ENCODE data around the gene TECPR1.
A peak's percentile ranks its signal among the peaks of the same experiment; 100 is the strongest.

The TECPR1 gene, protein sequence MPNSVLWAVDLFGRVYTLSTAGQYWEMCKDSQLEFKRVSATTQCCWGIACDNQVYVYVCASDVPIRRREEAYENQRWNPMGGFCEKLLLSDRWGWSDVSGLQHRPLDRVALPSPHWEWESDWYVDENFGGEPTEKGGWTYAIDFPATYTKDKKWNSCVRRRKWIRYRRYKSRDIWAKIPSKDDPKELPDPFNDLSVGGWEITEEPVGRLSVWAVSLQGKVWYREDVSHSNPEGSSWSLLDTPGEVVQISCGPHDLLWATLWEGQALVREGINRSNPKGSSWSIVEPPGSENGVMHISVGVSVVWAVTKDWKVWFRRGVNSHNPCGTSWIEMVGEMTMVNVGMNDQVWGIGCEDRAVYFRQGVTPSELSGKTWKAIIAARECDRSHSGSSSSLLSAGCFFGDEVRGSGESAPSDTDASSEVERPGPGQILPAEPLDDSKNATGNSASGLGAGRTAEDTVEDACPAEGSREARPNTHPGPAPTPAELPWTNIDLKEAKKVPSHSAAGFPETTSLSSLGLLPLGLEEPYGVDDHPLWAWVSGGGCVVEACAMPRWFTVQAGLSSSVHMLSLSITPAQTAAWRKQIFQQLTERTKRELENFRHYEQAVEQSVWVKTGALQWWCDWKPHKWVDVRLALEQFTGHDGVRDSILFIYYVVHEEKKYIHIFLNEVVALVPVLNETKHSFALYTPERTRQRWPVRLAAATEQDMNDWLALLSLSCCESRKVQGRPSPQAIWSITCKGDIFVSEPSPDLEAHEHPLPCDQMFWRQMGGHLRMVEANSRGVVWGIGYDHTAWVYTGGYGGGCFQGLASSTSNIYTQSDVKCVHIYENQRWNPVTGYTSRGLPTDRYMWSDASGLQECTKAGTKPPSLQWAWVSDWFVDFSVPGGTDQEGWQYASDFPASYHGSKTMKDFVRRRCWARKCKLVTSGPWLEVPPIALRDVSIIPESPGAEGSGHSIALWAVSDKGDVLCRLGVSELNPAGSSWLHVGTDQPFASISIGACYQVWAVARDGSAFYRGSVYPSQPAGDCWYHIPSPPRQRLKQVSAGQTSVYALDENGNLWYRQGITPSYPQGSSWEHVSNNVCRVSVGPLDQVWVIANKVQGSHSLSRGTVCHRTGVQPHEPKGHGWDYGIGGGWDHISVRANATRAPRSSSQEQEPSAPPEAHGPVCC

DNA sequence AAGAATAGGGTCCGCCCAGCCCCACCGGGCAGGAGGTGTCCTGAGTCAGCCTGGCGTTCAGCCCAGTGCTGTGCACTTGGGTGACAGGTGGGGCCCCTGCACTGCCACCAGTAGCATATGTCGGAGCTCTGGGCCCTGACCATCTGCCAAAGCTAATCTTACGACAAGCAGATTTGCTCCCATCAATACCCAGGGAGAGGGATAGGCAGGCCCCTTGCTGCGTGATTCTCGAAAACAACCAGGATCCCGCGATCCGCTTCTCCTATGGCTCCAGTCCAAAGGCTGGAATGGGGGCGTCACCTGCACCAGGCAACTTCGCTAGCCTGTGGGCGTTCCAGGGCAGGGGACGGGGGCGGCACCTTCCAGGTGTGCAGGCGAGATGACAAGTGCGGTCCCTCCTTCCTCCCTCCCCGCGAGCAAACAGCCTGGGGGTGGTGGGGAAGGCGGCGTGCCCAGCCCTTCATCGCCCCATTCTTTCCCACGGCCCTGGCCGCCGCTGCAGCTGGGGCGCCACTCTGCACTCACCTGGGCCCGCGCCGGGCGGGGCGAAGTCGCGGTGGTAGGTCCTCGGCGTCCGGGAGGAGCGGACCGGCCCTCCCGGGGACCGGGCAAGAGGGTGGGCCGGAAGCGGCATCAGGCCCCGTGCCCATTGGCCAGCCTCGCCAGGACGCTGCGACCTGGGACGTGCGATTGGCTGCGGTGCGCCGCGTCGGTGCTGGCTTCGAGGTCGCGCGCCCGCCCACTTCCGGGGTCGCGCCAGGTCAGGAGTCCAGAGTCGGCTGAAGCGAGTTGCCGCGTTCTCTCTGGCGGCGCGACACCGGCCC lies at the start of gene TECPR1:
Gene TECPR1 (minus strand): TSS at position 632 of the 824 bp plus-strand sequence. CDS start 6,086 bp downstream, outside the sequence.
- ChIA-PET POLR2A (no interaction called here), CTCF (interaction anchor here (0.5 to 1.1 kb wide), 3 partner anchors 10 to 272 kb away, joined by 3 to 4 read pairs (median 3); no protein-coding TSS in a partner anchor)
- Histone ChIP-seq H3K4me1 (ENCODE audit: control insufficient read depth, insufficient read depth, low read length) (peaks cover 2% of the 10 kb centered on the region; the same call in 1 of the 2 replicates), H3K36me3 (ENCODE audit: control insufficient read depth in 2 of 2, insufficient read depth in 1 of 2, low read length in 2 of 2) (peaks cover 4 to 9% of the 10 kb centered on the region in 2 experiments), H3K9me3 (ENCODE audit: control insufficient read depth, insufficient read depth, low read depth, low read length) (no peaks in the 10 kb centered on the region), H3K27ac (ENCODE audit: extremely low read depth, low read depth, low read length) (peak within 1 kb of the TSS; percentile 67), H3K4me3 (ENCODE audit: low read depth, low read length) (peak within 1 kb of the TSS; percentile 92)
- TF ChIP-seq, protein P1, sequence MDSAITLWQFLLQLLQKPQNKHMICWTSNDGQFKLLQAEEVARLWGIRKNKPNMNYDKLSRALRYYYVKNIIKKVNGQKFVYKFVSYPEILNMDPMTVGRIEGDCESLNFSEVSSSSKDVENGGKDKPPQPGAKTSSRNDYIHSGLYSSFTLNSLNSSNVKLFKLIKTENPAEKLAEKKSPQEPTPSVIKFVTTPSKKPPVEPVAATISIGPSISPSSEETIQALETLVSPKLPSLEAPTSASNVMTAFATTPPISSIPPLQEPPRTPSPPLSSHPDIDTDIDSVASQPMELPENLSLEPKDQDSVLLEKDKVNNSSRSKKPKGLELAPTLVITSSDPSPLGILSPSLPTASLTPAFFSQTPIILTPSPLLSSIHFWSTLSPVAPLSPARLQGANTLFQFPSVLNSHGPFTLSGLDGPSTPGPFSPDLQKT (IDR thresholded peaks at IDR 0.05; ENCODE audit: borderline replicate concordance, low read depth, low read length), result peak; percentile 93
- TF ChIP-seq GLI4 (tag by site-specific recombination; IDR thresholded peaks at IDR 0.05) (no peak), ZNF549 (tag by site-specific recombination; IDR thresholded peaks at IDR 0.05) (no peak), ZFP69B (tag by site-specific recombination; IDR thresholded peaks at IDR 0.05) (peak; percentile 87), ZNF391 (tag by site-specific recombination; IDR thresholded peaks at IDR 0.05; ENCODE audit: borderline replicate concordance, low read depth) (0 out of 2 replicates have a peak, but pooled peaks have one; percentile 19), ZNF133 (tag by site-specific recombination; IDR thresholded peaks at IDR 0.05) (no peak), ZNF202 (tag by site-specific recombination; IDR thresholded peaks at IDR 0.05; ENCODE audit: borderline replicate concordance) (no peak), ZNF600 (tag by site-specific recombination; IDR thresholded peaks at IDR 0.05) (peak; percentile 95), ZNF658 (tag by site-specific recombination; IDR thresholded peaks at IDR 0.05) (no peak), KLF1 (tag by site-specific recombination; IDR thresholded peaks at IDR 0.05) (peak; percentile 80), ZNF843 (tag by site-specific recombination; IDR thresholded peaks at IDR 0.05) (0 out of 2 replicates have a peak, but pooled peaks have one; percentile 27), SP2 (tag by site-specific recombination; IDR thresholded peaks at IDR 0.05) (peak; percentile 99), OSR2 (tag by site-specific recombination; IDR thresholded peaks at IDR 0.05) (0 out of 2 replicates have a peak, but pooled peaks have one; percentile 42), ZNF707 (tag by site-specific recombination; IDR thresholded peaks at IDR 0.05) (no peak), ZNF664 (tag by site-specific recombination; IDR thresholded peaks at IDR 0.05) (no peak), REPIN1 (tag by site-specific recombination; IDR thresholded peaks at IDR 0.05; ENCODE audit: low read depth) (0 out of 2 replicates have a peak, but pooled peaks have one; percentile 32), BCL11A (tag by site-specific recombination; IDR thresholded peaks at IDR 0.05; ENCODE audit: low read depth) (peak; percentile 94)
- TF ChIP-seq, protein P2, sequence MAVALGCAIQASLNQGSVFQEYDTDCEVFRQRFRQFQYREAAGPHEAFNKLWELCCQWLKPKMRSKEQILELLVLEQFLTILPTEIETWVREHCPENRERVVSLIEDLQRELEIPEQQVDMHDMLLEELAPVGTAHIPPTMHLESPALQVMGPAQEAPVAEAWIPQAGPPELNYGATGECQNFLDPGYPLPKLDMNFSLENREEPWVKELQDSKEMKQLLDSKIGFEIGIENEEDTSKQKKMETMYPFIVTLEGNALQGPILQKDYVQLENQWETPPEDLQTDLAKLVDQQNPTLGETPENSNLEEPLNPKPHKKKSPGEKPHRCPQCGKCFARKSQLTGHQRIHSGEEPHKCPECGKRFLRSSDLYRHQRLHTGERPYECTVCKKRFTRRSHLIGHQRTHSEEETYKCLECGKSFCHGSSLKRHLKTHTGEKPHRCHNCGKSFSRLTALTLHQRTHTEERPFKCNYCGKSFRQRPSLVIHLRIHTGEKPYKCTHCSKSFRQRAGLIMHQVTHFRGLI (tag by site-specific recombination; IDR thresholded peaks at IDR 0.05), result peak; percentile 12; the same call in 1 of the 2 replicates
- TF ChIP-seq, protein P3, sequence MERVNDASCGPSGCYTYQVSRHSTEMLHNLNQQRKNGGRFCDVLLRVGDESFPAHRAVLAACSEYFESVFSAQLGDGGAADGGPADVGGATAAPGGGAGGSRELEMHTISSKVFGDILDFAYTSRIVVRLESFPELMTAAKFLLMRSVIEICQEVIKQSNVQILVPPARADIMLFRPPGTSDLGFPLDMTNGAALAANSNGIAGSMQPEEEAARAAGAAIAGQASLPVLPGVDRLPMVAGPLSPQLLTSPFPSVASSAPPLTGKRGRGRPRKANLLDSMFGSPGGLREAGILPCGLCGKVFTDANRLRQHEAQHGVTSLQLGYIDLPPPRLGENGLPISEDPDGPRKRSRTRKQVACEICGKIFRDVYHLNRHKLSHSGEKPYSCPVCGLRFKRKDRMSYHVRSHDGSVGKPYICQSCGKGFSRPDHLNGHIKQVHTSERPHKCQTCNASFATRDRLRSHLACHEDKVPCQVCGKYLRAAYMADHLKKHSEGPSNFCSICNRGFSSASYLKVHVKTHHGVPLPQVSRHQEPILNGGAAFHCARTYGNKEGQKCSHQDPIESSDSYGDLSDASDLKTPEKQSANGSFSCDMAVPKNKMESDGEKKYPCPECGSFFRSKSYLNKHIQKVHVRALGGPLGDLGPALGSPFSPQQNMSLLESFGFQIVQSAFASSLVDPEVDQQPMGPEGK (tag by site-specific recombination; IDR thresholded peaks at IDR 0.05), result peak; percentile 90
- TF ChIP-seq, protein P4, sequence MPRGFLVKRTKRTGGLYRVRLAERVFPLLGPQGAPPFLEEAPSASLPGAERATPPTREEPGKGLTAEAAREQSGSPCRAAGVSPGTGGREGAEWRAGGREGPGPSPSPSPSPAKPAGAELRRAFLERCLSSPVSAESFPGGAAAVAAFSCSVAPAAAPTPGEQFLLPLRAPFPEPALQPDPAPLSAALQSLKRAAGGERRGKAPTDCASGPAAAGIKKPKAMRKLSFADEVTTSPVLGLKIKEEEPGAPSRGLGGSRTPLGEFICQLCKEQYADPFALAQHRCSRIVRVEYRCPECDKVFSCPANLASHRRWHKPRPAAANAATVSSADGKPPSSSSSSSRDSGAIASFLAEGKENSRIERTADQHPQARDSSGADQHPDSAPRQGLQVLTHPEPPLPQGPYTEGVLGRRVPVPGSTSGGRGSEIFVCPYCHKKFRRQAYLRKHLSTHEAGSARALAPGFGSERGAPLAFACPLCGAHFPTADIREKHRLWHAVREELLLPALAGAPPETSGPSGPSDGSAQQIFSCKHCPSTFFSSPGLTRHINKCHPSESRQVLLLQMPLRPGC (tag by site-specific recombination; IDR thresholded peaks at IDR 0.05), result peak; percentile 21; the same call in 1 of the 2 replicates
- TF ChIP-seq, protein P5, sequence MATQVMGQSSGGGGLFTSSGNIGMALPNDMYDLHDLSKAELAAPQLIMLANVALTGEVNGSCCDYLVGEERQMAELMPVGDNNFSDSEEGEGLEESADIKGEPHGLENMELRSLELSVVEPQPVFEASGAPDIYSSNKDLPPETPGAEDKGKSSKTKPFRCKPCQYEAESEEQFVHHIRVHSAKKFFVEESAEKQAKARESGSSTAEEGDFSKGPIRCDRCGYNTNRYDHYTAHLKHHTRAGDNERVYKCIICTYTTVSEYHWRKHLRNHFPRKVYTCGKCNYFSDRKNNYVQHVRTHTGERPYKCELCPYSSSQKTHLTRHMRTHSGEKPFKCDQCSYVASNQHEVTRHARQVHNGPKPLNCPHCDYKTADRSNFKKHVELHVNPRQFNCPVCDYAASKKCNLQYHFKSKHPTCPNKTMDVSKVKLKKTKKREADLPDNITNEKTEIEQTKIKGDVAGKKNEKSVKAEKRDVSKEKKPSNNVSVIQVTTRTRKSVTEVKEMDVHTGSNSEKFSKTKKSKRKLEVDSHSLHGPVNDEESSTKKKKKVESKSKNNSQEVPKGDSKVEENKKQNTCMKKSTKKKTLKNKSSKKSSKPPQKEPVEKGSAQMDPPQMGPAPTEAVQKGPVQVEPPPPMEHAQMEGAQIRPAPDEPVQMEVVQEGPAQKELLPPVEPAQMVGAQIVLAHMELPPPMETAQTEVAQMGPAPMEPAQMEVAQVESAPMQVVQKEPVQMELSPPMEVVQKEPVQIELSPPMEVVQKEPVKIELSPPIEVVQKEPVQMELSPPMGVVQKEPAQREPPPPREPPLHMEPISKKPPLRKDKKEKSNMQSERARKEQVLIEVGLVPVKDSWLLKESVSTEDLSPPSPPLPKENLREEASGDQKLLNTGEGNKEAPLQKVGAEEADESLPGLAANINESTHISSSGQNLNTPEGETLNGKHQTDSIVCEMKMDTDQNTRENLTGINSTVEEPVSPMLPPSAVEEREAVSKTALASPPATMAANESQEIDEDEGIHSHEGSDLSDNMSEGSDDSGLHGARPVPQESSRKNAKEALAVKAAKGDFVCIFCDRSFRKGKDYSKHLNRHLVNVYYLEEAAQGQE (tag by site-specific recombination; IDR thresholded peaks at IDR 0.05), result no peak

Data from HEK293 (cell line).